GM12878 (cell line): Measurements from ENCODE around the gene EHD1. TPM values are rescaled to one million over a fixed set of nuclear protein-coding genes. Genes with fewer than 3 reads are reported as not detected.

Source experiments
- ATF7 ChIP-seq: fragments of 450-650 bp; IDR thresholded peaks from 2 replicates; pipeline ENCODE4 v1.6.1; 2016; ENCODE audit warnings: low read depth, mild to moderate bottlenecking
- CREB1 ChIP-seq: IDR thresholded peaks from 2 replicates; pipeline ENCODE4 v1.6.1; 2012; ENCODE audit warnings: low read depth, mild to moderate bottlenecking, inconsistent platforms
- DPF2 ChIP-seq: fragments of 450-650 bp; IDR thresholded peaks from 2 replicates; pipeline ENCODE4 v1.6.1; 2017; ENCODE audit warnings: mild to moderate bottlenecking
- GATAD2B ChIP-seq: fragments of 450-650 bp; conservative IDR thresholded peaks from 2 replicates; pipeline ENCODE4 v1.6.1; 2017; ENCODE audit warnings: low read depth, mild to moderate bottlenecking, moderate library complexity
- HDAC6 ChIP-seq: fragments of 200-600 bp; sonication (generic); IDR thresholded peaks from one replicate; pipeline ENCODE4 v1.8.0; 2017; ENCODE audit warnings: antibody characterized with exemption; ENCODE audit not compliant: unreplicated experiment
- MYB ChIP-seq: fragments of 150-350 bp; IDR thresholded peaks from 2 replicates; pipeline ENCODE4 v1.6.1; 2014; ENCODE audit warnings: mild to moderate bottlenecking, low read depth, low read length, borderline replicate concordance
- NBN ChIP-seq: fragments of 450-650 bp; IDR thresholded peaks from 2 replicates; pipeline ENCODE4 v1.6.1; 2016
- RB1 ChIP-seq: fragments of 450-650 bp; formaldehyde crosslinking; IDR thresholded peaks from 2 replicates; pipeline ENCODE4 v1.6.1; 2017; ENCODE audit warnings: mild to moderate bottlenecking, borderline replicate concordance
- RBBP5 ChIP-seq: fragments of 200-600 bp; sonication (generic); conservative IDR thresholded peaks from 2 replicates; pipeline ENCODE4 v1.6.1; 2016
- RCOR1 ChIP-seq: conservative IDR thresholded peaks from 2 replicates; pipeline ENCODE4 v1.6.1; 2012; ENCODE audit warnings: low read depth, low read length, improper control_type of control experiment
- RELA ChIP-seq: fragments of 450-650 bp; IDR thresholded peaks from 2 replicates; pipeline ENCODE4 v1.8.0; 2014; ENCODE audit warnings: borderline replicate concordance; ENCODE audit not compliant: partially characterized antibody
- RUNX3 ChIP-seq: IDR thresholded peaks from 2 replicates; pipeline ENCODE4 v1.6.1; 2012; ENCODE audit warnings: low read length, inconsistent platforms
- SIX5 ChIP-seq: IDR thresholded peaks from 2 replicates; pipeline ENCODE4 v1.6.1; 2011; ENCODE audit warnings: mild to moderate bottlenecking, low read depth, low read length, moderate library complexity; ENCODE audit not compliant: severe bottlenecking
- SMARCA5 ChIP-seq: fragments of 450-650 bp; IDR thresholded peaks from 2 replicates; pipeline ENCODE4 v1.6.1; 2017; ENCODE audit warnings: mild to moderate bottlenecking
- SP1 ChIP-seq: IDR thresholded peaks from one replicate; pipeline ENCODE4 v1.6.1; 2011; ENCODE audit warnings: low read depth, low read length
- TCF7 ChIP-seq: IDR thresholded peaks from 2 replicates; pipeline ENCODE4 v1.6.1; 2014; ENCODE audit warnings: antibody characterized with exemption, borderline replicate concordance
- ZNF622 ChIP-seq: fragments of 450-650 bp; IDR thresholded peaks from 2 replicates; pipeline ENCODE4 v1.6.1; 2017; ENCODE audit warnings: mild to moderate bottlenecking, inconsistent platforms
- microRNA counts: library from miRNA; unstranded; fragments of <30 nt; microRNA quantifications from one replicate; lab custom pipeline; 2016
- microRNA-seq: library from miRNA; unstranded; fragments of <30 nt; microRNA quantifications from one replicate; pipeline ENCODE4, GENCODE V29; 2018
- polyA plus RNA-seq, 11 experiments: library from polyadenylated mRNA; depleted of rRNA in 4 of 11; unstranded in 6 of 11; stranded (reverse) in 5 of 11; fragments of >200 nt; fragmentation: Nextera tagmentation in 4 of 11; fragmentation: Illumina TruSeq in 1 of 11; extraction: Ambion mirVana in 4 of 11; extraction: Trizol in 1 of 11; gene quantifications; 1 replicate in 1 of 11; 2 replicates in 10 of 11; pipeline versions ENCODE4 v1.2.1 to v1.2.3, GENCODE V29; 2011 to 2016; ENCODE audit warnings: inconsistent platforms in 2 of 11, missing spikeins in 2 of 11, low read depth in 1 of 11
- small RNA-seq: library from RNA; depleted of rRNA; stranded (forward); fragments of <200 nt; gene quantifications from one replicate; pipeline ENCODE3, GENCODE V24; 2014
- total RNA-seq, 4 experiments: library from RNA; depleted of rRNA in 3 of 4; stranded (reverse); fragments of >200 nt in 3 of 4; fragmentation: Illumina TruSeq in 1 of 4; extraction: Trizol in 1 of 4; gene quantifications; 2 replicates each; pipeline versions ENCODE4 v1.2.1 to v1.2.3, GENCODE V29; 2013 to 2021
- TF ChIP-seq, protein P1 (sequence below): IDR thresholded peaks from 2 replicates; pipeline ENCODE4 v1.6.1; 2012; ENCODE audit warnings: low read depth, low read length, improper control_type of control experiment
- TF ChIP-seq, protein P2 (sequence below): fragments of 450-650 bp; conservative IDR thresholded peaks from 2 replicates; pipeline ENCODE4 v1.6.1; 2017; ENCODE audit warnings: mild to moderate bottlenecking, moderate library complexity

EHD1 gene
- total and polyA plus RNA-seq, 10 of the 15 experiments (the other 5 are each of a cell fraction or from before 2014, with no cell fraction given), result 1.0 to 165 (median 66.5) TPM

DNA sequence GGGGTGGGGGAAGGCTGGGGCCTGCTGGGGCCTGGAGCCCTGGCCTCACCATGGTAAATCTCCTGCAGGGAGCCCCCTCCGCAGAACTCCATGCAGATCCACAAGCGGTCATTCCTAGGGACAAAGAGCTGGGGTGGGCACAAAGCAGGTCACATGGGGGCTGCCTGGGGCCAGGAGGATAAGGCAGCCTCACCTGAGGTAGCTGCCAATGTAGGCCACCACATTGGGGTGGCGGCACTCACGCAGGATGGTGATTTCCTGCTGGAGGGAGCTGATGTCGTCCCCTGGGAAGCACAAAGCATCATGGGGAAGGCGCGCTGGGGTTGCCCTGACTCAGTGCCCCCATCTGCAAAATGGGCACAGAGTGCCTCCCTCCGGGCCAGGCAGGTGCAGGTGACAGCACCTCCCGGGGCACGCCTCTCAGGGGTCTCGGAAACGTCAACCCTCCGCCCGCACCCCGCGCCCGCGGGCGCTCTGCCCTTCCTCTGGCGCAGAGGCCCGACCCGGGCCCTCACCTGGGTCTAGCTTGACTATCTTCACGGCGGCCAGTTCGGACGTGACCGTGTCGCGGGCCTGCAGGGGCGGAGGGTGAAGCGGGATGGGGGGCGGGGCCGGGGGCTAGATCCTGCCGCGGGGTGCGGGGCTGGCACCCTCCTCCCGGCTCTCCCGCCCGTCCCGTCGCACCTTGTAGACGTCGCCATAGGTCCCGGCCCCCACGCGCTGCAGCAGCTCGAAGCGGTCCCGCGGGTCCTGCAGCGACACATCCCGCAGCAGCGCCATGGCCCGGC lies 75.9 kb downstream of the EHD1 start (continued):
- TF ChIP-seq, protein P1, sequence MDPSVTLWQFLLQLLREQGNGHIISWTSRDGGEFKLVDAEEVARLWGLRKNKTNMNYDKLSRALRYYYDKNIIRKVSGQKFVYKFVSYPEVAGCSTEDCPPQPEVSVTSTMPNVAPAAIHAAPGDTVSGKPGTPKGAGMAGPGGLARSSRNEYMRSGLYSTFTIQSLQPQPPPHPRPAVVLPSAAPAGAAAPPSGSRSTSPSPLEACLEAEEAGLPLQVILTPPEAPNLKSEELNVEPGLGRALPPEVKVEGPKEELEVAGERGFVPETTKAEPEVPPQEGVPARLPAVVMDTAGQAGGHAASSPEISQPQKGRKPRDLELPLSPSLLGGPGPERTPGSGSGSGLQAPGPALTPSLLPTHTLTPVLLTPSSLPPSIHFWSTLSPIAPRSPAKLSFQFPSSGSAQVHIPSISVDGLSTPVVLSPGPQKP, result no peak
- no peak for TF ChIP-seq SP1
- no peak for TF ChIP-seq HDAC6
- no peak for TF ChIP-seq RCOR1
- TF ChIP-seq MYB, result no peak
- no peak for TF ChIP-seq RELA
- no peak for TF ChIP-seq RUNX3
- no peak for TF ChIP-seq NBN
- TF ChIP-seq RB1, result peak; percentile 33; the same call in 1 of the 2 replicates
- TF ChIP-seq DPF2, result peak; percentile 16; the same call in 1 of the 2 replicates
- no peak for TF ChIP-seq SIX5
- TF ChIP-seq GATAD2B, result peak; percentile 42; the same call in 1 of the 2 replicates
- no peak for TF ChIP-seq TCF7
- peak; percentile 93 for TF ChIP-seq SMARCA5
- no peak for TF ChIP-seq RBBP5
- TF ChIP-seq ZNF622, result no peak
- TF ChIP-seq ATF7, result no peak
- TF ChIP-seq CREB1, result peak; percentile 11; the same call in 1 of the 2 replicates
- TF ChIP-seq, protein P2, sequence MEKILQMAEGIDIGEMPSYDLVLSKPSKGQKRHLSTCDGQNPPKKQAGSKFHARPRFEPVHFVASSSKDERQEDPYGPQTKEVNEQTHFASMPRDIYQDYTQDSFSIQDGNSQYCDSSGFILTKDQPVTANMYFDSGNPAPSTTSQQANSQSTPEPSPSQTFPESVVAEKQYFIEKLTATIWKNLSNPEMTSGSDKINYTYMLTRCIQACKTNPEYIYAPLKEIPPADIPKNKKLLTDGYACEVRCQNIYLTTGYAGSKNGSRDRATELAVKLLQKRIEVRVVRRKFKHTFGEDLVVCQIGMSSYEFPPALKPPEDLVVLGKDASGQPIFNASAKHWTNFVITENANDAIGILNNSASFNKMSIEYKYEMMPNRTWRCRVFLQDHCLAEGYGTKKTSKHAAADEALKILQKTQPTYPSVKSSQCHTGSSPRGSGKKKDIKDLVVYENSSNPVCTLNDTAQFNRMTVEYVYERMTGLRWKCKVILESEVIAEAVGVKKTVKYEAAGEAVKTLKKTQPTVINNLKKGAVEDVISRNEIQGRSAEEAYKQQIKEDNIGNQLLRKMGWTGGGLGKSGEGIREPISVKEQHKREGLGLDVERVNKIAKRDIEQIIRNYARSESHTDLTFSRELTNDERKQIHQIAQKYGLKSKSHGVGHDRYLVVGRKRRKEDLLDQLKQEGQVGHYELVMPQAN, result peak; percentile 43; the same call in 1 of the 2 replicates

MicroRNAs encoded within 50 kb of the gene (microRNA counts, 767-probe panel; counts per million panel counts)
- microRNA hsa-miR-192-5p (lab: Ali Mortazavi, UCI), result 2,397 counts per million, percentile 82 among the panel's probes with 10 or more counts

Small RNAs within 50 kb of the gene (microRNA-seq; reads per million reads assigned to microRNA genes)
- gene MIR6749 (0.56 reads per million), gene MIR6750 (0.56 reads per million)

Small RNAs within 50 kb of the gene (small RNA-seq; reads per million reads assigned to genes)
- not detected for gene MIR6749
- gene MIR6750, result not detected

Other genes starting within 250 kb of the EHD1 start
Only the 7 nearest of the 23 such genes appear.
- gene MAP4K2, start 75.4 kb downstream of the EHD1 start, total RNA-seq (2014; rRNA removed), result 66.7 and 74.7 TPM in 2 replicates
- gene MAP4K2, start 75.4 kb downstream of the EHD1 start, total RNA-seq (2014; rRNA removed; fragmentation: Illumina TruSeq; extraction: Trizol), result 36.9 and 41.0 TPM in 2 replicates
- gene MAP4K2, start 75.4 kb downstream of the EHD1 start, total RNA-seq (2021), result 78.1 and 79.2 TPM in 2 replicates
- gene MAP4K2, start 75.4 kb downstream of the EHD1 start, polyA plus RNA-seq (2011; rRNA removed), result 27.3 and 49.9 TPM in 2 replicates
- gene MAP4K2, start 75.4 kb downstream of the EHD1 start, polyA plus RNA-seq (2014; fragmentation: Illumina TruSeq; extraction: Trizol), result 16.1 and 42.8 TPM in 2 replicates
- 1 to 10 TPM in 1 of 2 experiments, under 1 TPM in 1; 0.98 to 4.4 TPM for gene MAP4K2, start 75.4 kb downstream of the EHD1 start, polyA plus RNA-seq (2014; fragmentation: Nextera tagmentation; extraction: Ambion mirVana)
- 69.0 and 71.8 TPM in 2 replicates for gene MAP4K2, start 75.4 kb downstream of the EHD1 start, polyA plus RNA-seq (2014; rRNA removed)
- 10 to 100 TPM; 47.8 to 52.9 TPM for gene MAP4K2, start 75.4 kb downstream of the EHD1 start, polyA plus RNA-seq (2016; fragmentation: Nextera tagmentation; extraction: Ambion mirVana)
- 14.4 and 19.0 TPM in 2 replicates for gene MEN1, start 68.1 kb downstream of the EHD1 start, total RNA-seq (2014; rRNA removed)
- gene MEN1, start 68.1 kb downstream of the EHD1 start, total RNA-seq (2014; rRNA removed; fragmentation: Illumina TruSeq; extraction: Trizol), result 6.3 and 6.5 TPM in 2 replicates
- 31.1 and 32.6 TPM in 2 replicates for gene MEN1, start 68.1 kb downstream of the EHD1 start, total RNA-seq (2021)
- 6.0 and 19.0 TPM in 2 replicates for gene MEN1, start 68.1 kb downstream of the EHD1 start, polyA plus RNA-seq (2011; rRNA removed)
- gene MEN1, start 68.1 kb downstream of the EHD1 start, polyA plus RNA-seq (2014; fragmentation: Illumina TruSeq; extraction: Trizol), result 13.0 and 22.4 TPM in 2 replicates
- gene MEN1, start 68.1 kb downstream of the EHD1 start, polyA plus RNA-seq (2014; fragmentation: Nextera tagmentation; extraction: Ambion mirVana), result 1 to 10 TPM; 2.5 to 4.1 TPM
- gene MEN1, start 68.1 kb downstream of the EHD1 start, polyA plus RNA-seq (2014; rRNA removed), result 26.8 and 37.5 TPM in 2 replicates
- gene MEN1, start 68.1 kb downstream of the EHD1 start, polyA plus RNA-seq (2016; fragmentation: Nextera tagmentation; extraction: Ambion mirVana), result 10 to 100 TPM; 38.9 to 39.7 TPM
- 0.11 and 1.3 TPM in 2 replicates for gene CDC42BPG, start 34.0 kb downstream of the EHD1 start, total RNA-seq (2014; rRNA removed)
- gene CDC42BPG, start 34.0 kb downstream of the EHD1 start, total RNA-seq (2014; rRNA removed; fragmentation: Illumina TruSeq; extraction: Trizol), result 0.09 TPM in 2 replicates
- gene CDC42BPG, start 34.0 kb downstream of the EHD1 start, total RNA-seq (2021), result 0.36 and 0.45 TPM in 2 replicates
- gene CDC42BPG, start 34.0 kb downstream of the EHD1 start, polyA plus RNA-seq (2011; rRNA removed), result 0.04 and 0.12 TPM in 2 replicates
- gene CDC42BPG, start 34.0 kb downstream of the EHD1 start, polyA plus RNA-seq (2014; fragmentation: Illumina TruSeq; extraction: Trizol), result 0.03 and 0.46 TPM in 2 replicates
- gene CDC42BPG, start 34.0 kb downstream of the EHD1 start, polyA plus RNA-seq (2014; fragmentation: Nextera tagmentation; extraction: Ambion mirVana), result under 1 TPM in 1 of 2 experiments, not detected in 1; 0.02 TPM
- gene CDC42BPG, start 34.0 kb downstream of the EHD1 start, polyA plus RNA-seq (2014; rRNA removed), result 0.44 and 0.53 TPM in 2 replicates
- gene CDC42BPG, start 34.0 kb downstream of the EHD1 start, polyA plus RNA-seq (2016; fragmentation: Nextera tagmentation; extraction: Ambion mirVana), result under 1 TPM; 0.04 TPM
- 7.4 and 10.2 TPM in 2 replicates for gene ATG2A, start 38.6 kb upstream of the EHD1 start, total RNA-seq (2014; rRNA removed)
- 2.0 and 2.2 TPM in 2 replicates for gene ATG2A, start 38.6 kb upstream of the EHD1 start, total RNA-seq (2014; rRNA removed; fragmentation: Illumina TruSeq; extraction: Trizol)
- 16.5 and 19.0 TPM in 2 replicates for gene ATG2A, start 38.6 kb upstream of the EHD1 start, total RNA-seq (2021)
- 0.65 and 2.3 TPM in 2 replicates for gene ATG2A, start 38.6 kb upstream of the EHD1 start, polyA plus RNA-seq (2011; rRNA removed)
- gene ATG2A, start 38.6 kb upstream of the EHD1 start, polyA plus RNA-seq (2014; fragmentation: Illumina TruSeq; extraction: Trizol), result 0.52 and 2.4 TPM in 2 replicates
- gene ATG2A, start 38.6 kb upstream of the EHD1 start, polyA plus RNA-seq (2014; fragmentation: Nextera tagmentation; extraction: Ambion mirVana), result under 1 TPM; 0.08 to 0.51 TPM
- gene ATG2A, start 38.6 kb upstream of the EHD1 start, polyA plus RNA-seq (2014; rRNA removed), result 7.2 and 13.2 TPM in 2 replicates
- 1 to 10 TPM; 6.8 to 8.3 TPM for gene ATG2A, start 38.6 kb upstream of the EHD1 start, polyA plus RNA-seq (2016; fragmentation: Nextera tagmentation; extraction: Ambion mirVana)
- 2.8 and 3.3 TPM in 2 replicates for gene PPP2R5B, start 46.1 kb upstream of the EHD1 start, total RNA-seq (2014; rRNA removed)
- gene PPP2R5B, start 46.1 kb upstream of the EHD1 start, total RNA-seq (2014; rRNA removed; fragmentation: Illumina TruSeq; extraction: Trizol), result 1.2 and 1.7 TPM in 2 replicates
- 4.7 and 4.9 TPM in 2 replicates for gene PPP2R5B, start 46.1 kb upstream of the EHD1 start, total RNA-seq (2021)
- gene PPP2R5B, start 46.1 kb upstream of the EHD1 start, polyA plus RNA-seq (2011; rRNA removed), result 5.0 and 6.7 TPM in 2 replicates
- gene PPP2R5B, start 46.1 kb upstream of the EHD1 start, polyA plus RNA-seq (2014; fragmentation: Illumina TruSeq; extraction: Trizol), result 1.4 and 1.8 TPM in 2 replicates
- gene PPP2R5B, start 46.1 kb upstream of the EHD1 start, polyA plus RNA-seq (2014; fragmentation: Nextera tagmentation; extraction: Ambion mirVana), result under 1 TPM; 0.08 to 0.11 TPM
- 2.2 and 3.6 TPM in 2 replicates for gene PPP2R5B, start 46.1 kb upstream of the EHD1 start, polyA plus RNA-seq (2014; rRNA removed)
- 1 to 10 TPM; 1.7 to 3.1 TPM for gene PPP2R5B, start 46.1 kb upstream of the EHD1 start, polyA plus RNA-seq (2016; fragmentation: Nextera tagmentation; extraction: Ambion mirVana)
- gene GPHA2, start 57.3 kb upstream of the EHD1 start, total RNA-seq (2014; rRNA removed), result not detected in 2 replicates
- gene GPHA2, start 57.3 kb upstream of the EHD1 start, total RNA-seq (2014; rRNA removed; fragmentation: Illumina TruSeq; extraction: Trizol), result not detected in 2 replicates
- not detected in 2 replicates for gene GPHA2, start 57.3 kb upstream of the EHD1 start, total RNA-seq (2021)
- not detected in 2 replicates for gene GPHA2, start 57.3 kb upstream of the EHD1 start, polyA plus RNA-seq (2011; rRNA removed)
- gene GPHA2, start 57.3 kb upstream of the EHD1 start, polyA plus RNA-seq (2014; fragmentation: Illumina TruSeq; extraction: Trizol), result not detected in 2 replicates
- not detected for gene GPHA2, start 57.3 kb upstream of the EHD1 start, polyA plus RNA-seq (2014; fragmentation: Nextera tagmentation; extraction: Ambion mirVana)
- not detected in 2 replicates for gene GPHA2, start 57.3 kb upstream of the EHD1 start, polyA plus RNA-seq (2014; rRNA removed)
- not detected for gene GPHA2, start 57.3 kb upstream of the EHD1 start, polyA plus RNA-seq (2016; fragmentation: Nextera tagmentation; extraction: Ambion mirVana)
- not detected in 2 replicates for gene MAJIN, start 93.5 kb upstream of the EHD1 start, total RNA-seq (2014; rRNA removed)
- not detected in 2 replicates for gene MAJIN, start 93.5 kb upstream of the EHD1 start, total RNA-seq (2014; rRNA removed; fragmentation: Illumina TruSeq; extraction: Trizol)
- not detected in 2 replicates for gene MAJIN, start 93.5 kb upstream of the EHD1 start, total RNA-seq (2021)
- gene MAJIN, start 93.5 kb upstream of the EHD1 start, polyA plus RNA-seq (2011; rRNA removed), result not detected in 2 replicates
- gene MAJIN, start 93.5 kb upstream of the EHD1 start, polyA plus RNA-seq (2014; fragmentation: Illumina TruSeq; extraction: Trizol), result not detected in 2 replicates
- gene MAJIN, start 93.5 kb upstream of the EHD1 start, polyA plus RNA-seq (2014; fragmentation: Nextera tagmentation; extraction: Ambion mirVana), result not detected
- gene MAJIN, start 93.5 kb upstream of the EHD1 start, polyA plus RNA-seq (2014; rRNA removed), result 0.10 TPM in 1 of 2 replicates, not detected in the other
- not detected for gene MAJIN, start 93.5 kb upstream of the EHD1 start, polyA plus RNA-seq (2016; fragmentation: Nextera tagmentation; extraction: Ambion mirVana)